Neural progenitor cell (in vitro differentiated cells): ENCODE measurements around the gene ABL2. TPM values are rescaled to one million over a fixed set of nuclear protein-coding genes. Genes with fewer than 3 reads are reported as not detected.

Source experiments
- DNase-seq: peaks from one replicate; pipeline ENCODE4 v3.0.0-alpha.2; 2016; ENCODE audit warnings: low spot score
- H2AFZ ChIP-seq: fragments of 200-600 bp; sonication (generic); replicated peaks from 2 replicates; pipeline ENCODE4 v1.6.1; 2016; ENCODE audit warnings: antibody characterized with exemption
- H3F3A ChIP-seq: fragments of 200-600 bp; sonication (generic); 2 replicates; pipeline ENCODE4 v1.6.1; 2016; ENCODE audit warnings: antibody characterized with exemption, low read depth
- H3K27ac ChIP-seq: fragments of 200-600 bp; sonication (generic); 2 replicates; pipeline ENCODE4 v1.5.1; 2016; ENCODE audit warnings: mild to moderate bottlenecking
- H3K27me3 ChIP-seq: fragments of 200-600 bp; sonication (generic); 2 replicates; pipeline ENCODE4 v1.6.1; 2016; ENCODE audit warnings: mild to moderate bottlenecking, moderate library complexity
- H3K36me3 ChIP-seq: fragments of 200-600 bp; sonication (generic); 2 replicates; pipeline ENCODE4 v1.5.1; 2016
- H3K4me1 ChIP-seq: fragments of 200-600 bp; sonication (generic); 2 replicates; pipeline ENCODE4 v1.6.1; 2016; ENCODE audit warnings: mixed run types
- H3K4me2 ChIP-seq: fragments of 200-600 bp; sonication (generic); 2 replicates; pipeline ENCODE4 v1.6.1; 2016
- H3K4me3 ChIP-seq: fragments of 200-600 bp; sonication (generic); 2 replicates; pipeline ENCODE4 v1.5.1; 2016
- H3K79me2 ChIP-seq: fragments of 200-600 bp; sonication (generic); 2 replicates; pipeline ENCODE4 v1.6.1; 2016; ENCODE audit warnings: low read depth
- H3K9ac ChIP-seq: fragments of 200-600 bp; sonication (generic); 2 replicates; pipeline ENCODE4 v1.6.1; 2016
- H3K9me3 ChIP-seq: fragments of 200-600 bp; sonication (generic); 2 replicates; pipeline ENCODE4 v1.5.1; 2016; ENCODE audit warnings: low read depth
- H4K20me1 ChIP-seq: fragments of 200-600 bp; sonication (generic); 2 replicates; pipeline ENCODE4 v1.6.1; 2016; ENCODE audit warnings: low read depth
- H3K27ac Mint-ChIP-seq: 3 replicates; pipeline ENCODE4 v1.8.0; 2021; ENCODE audit warnings: mixed read lengths
- H3K27me3 Mint-ChIP-seq: 2 replicates; pipeline ENCODE4 v1.8.0; 2022; ENCODE audit warnings: low read depth, mild to moderate bottlenecking, inconsistent platforms, moderate library complexity, mixed read lengths; ENCODE audit not compliant: insufficient read depth
- H3K36me3 Mint-ChIP-seq: 3 replicates; pipeline ENCODE4 v1.8.0; 2021; ENCODE audit warnings: mixed read lengths
- H3K4me1 Mint-ChIP-seq: 3 replicates; pipeline ENCODE4 v1.8.0; 2021; ENCODE audit warnings: mixed read lengths
- H3K4me3 Mint-ChIP-seq: 3 replicates; pipeline ENCODE4 v1.8.0; 2021; ENCODE audit warnings: mild to moderate bottlenecking, moderate library complexity, mixed read lengths
- H3K9me3 Mint-ChIP-seq: 3 replicates; pipeline ENCODE4 v1.8.0; 2020; ENCODE audit warnings: mixed read lengths
- EZH2 ChIP-seq: fragments of 200-600 bp; sonication (generic); IDR thresholded peaks from 2 replicates; pipeline ENCODE4 v1.6.1; 2017; ENCODE audit warnings: antibody characterized with exemption, mild to moderate bottlenecking, moderate library complexity
- EZH2phosphoT487 ChIP-seq: fragments of 200-600 bp; sonication (generic); IDR thresholded peaks from 2 replicates; pipeline ENCODE4 v1.6.1; 2017; ENCODE audit warnings: antibody characterized with exemption
- total RNA-seq: library from RNA; depleted of rRNA; stranded (reverse); fragments of >200 nt; gene quantifications from 2 replicates; pipeline ENCODE4 v1.2.3, GENCODE V29; 2015; ENCODE audit warnings: low replicate concordance
- TF ChIP-seq, protein P1 (sequence below): fragments of 200-600 bp; sonication (generic); IDR thresholded peaks from 2 replicates; pipeline ENCODE4 v1.5.1; 2017; ENCODE audit warnings: antibody characterized with exemption, mild to moderate bottlenecking

ABL2 gene
- total RNA-seq, 1 donor from 2014 or later, result 17.9 TPM

DNA sequence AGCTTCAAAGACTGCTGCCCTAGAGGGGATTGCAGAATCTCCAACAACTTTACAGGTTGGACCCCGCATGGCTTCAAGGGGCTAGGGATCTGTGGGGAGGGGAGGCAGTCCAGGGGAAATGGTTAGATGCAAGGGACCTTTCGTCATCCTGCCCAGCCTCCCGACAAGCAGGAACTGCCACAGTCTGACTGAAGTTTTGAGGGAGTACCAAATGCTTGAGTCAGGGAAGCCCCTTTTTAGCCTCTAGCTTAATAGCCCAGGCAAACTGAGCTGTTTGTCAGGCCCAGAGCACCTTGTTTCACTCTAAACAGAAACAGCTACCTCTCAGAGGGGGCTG is 146.5 kb downstream of the ABL2 start:
- H3K9ac ChIP-seq, result no peak overlapping the region
- no peaks in the 10 kb centered on the region for H3K79me2 ChIP-seq
- H3K9me3 ChIP-seq, result no peaks in the 10 kb centered on the region
- H3K27ac ChIP-seq, result no peak overlapping the region
- peaks cover 5% of the 10 kb centered on the region for H3K4me1 ChIP-seq
- H3K4me1 Mint-ChIP-seq, result peaks cover 18% of the 10 kb centered on the region
- DNase-seq, result no peak
- no peak overlapping the region for H2AFZ ChIP-seq
- H3K4me3 Mint-ChIP-seq, result peak overlapping the region; percentile 94
- H3K36me3 ChIP-seq, result no peaks in the 10 kb centered on the region
- H3K4me3 ChIP-seq, result peak overlapping the region; percentile 71
- H3K27ac Mint-ChIP-seq, result no peak overlapping the region
- H3K27me3 Mint-ChIP-seq, result peaks cover 3% of the 10 kb centered on the region
- H4K20me1 ChIP-seq, result no peaks in the 10 kb centered on the region
- peaks cover 4% of the 10 kb centered on the region for H3K36me3 Mint-ChIP-seq
- no peaks in the 10 kb centered on the region for H3K9me3 Mint-ChIP-seq
- peaks cover 12% of the 10 kb centered on the region for H3F3A ChIP-seq
- H3K4me2 ChIP-seq, result peak overlapping the region; percentile 90
- H3K27me3 ChIP-seq, result peaks cover 11% of the 10 kb centered on the region
- TF ChIP-seq, protein P1, sequence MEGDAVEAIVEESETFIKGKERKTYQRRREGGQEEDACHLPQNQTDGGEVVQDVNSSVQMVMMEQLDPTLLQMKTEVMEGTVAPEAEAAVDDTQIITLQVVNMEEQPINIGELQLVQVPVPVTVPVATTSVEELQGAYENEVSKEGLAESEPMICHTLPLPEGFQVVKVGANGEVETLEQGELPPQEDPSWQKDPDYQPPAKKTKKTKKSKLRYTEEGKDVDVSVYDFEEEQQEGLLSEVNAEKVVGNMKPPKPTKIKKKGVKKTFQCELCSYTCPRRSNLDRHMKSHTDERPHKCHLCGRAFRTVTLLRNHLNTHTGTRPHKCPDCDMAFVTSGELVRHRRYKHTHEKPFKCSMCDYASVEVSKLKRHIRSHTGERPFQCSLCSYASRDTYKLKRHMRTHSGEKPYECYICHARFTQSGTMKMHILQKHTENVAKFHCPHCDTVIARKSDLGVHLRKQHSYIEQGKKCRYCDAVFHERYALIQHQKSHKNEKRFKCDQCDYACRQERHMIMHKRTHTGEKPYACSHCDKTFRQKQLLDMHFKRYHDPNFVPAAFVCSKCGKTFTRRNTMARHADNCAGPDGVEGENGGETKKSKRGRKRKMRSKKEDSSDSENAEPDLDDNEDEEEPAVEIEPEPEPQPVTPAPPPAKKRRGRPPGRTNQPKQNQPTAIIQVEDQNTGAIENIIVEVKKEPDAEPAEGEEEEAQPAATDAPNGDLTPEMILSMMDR, result no peak
- TF ChIP-seq EZH2 (no peak), EZH2phosphoT487 (no peak)

DNA sequence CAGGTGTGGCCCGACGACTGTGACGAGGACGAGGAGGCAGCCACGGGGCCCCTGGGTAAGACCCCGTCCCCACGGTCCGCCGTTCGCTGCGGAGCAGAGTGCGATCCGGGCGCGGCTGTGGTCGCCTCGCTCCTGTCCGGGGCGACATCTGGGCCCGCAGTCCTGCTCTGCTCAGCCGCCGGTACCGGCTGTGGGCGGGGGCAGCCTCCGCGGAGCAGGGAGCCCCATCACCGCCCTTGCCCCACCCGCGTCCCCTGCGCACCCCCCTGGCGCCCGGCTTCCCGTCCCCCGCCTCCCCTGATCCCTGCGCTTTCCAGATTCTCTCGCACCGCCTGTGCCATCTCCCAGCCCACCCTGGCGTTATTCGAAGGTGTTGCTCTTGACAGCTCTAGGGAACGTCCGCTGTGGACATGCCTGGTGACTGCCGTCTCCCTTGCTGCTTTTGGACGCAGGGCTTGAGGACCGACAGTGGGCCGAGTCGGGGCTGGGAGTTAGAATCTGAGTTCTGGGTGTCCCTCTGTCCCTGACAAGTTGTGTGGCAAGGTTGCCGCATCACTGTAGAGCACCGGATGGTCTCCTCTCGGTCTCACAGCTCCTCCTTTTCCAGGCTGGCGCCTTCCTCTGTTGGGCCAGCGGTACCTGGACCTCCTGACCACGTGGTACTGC is 147.0 kb downstream of the ABL2 start:
- Histone ChIP-seq H3K9me3 (no peaks in the 10 kb centered on the region), H3K27ac (no peak overlapping the region), H3K79me2 (no peaks in the 10 kb centered on the region), H3K4me2 (peak overlapping the region; percentile 90), H2AFZ (peak overlapping the region; percentile 91), H3K36me3 (no peaks in the 10 kb centered on the region), H3K27me3 (peaks cover 11% of the 10 kb centered on the region), H3K9ac (peak overlapping the region; percentile 34), H3K4me3 (peak overlapping the region; percentile 71), H3F3A (peaks cover 12% of the 10 kb centered on the region), H3K4me1 (no peaks in the 10 kb centered on the region), H4K20me1 (no peaks in the 10 kb centered on the region)
- H3K4me1 Mint-ChIP-seq, result peaks cover 18% of the 10 kb centered on the region
- peak; percentile 62 for DNase-seq
- H3K27me3 Mint-ChIP-seq, result peaks cover 3% of the 10 kb centered on the region
- TF ChIP-seq EZH2phosphoT487 (no peak), EZH2 (no peak)
- TF ChIP-seq, protein P1, result no peak
- H3K27ac Mint-ChIP-seq, result peak overlapping the region; percentile 39
- peaks cover 4% of the 10 kb centered on the region for H3K36me3 Mint-ChIP-seq
- H3K9me3 Mint-ChIP-seq, result no peaks in the 10 kb centered on the region
- H3K4me3 Mint-ChIP-seq, result peak overlapping the region; percentile 94

DNA sequence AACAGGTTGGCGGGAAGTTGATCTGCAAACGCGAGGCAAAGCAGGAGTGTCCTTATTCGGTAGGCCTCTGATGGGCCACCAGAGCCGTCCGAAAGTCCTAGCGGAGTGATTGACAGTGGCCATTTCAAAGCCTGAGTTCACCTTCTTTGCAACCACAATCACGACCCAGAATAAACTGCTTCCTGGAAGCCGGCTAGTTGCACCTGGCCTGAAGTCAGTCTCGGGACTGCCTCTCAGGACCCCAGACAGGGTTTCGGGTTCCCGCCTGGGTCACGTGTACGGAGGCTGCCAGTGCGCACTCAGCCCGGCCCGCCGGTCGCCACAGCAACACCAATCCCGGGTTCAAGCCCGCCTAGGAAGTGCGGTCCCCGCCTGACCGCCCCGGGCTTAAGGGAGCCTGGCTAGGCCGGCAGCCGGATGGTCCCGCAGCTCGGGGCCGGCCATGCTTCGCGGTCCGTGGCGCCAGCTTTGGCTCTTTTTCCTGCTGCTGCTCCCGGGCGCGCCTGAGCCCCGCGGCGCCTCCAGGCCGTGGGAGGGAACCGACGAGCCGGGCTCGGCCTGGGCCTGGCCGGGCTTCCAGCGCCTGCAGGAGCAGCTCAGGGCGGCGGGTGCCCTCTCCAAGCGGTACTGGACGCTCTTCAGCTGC is 147.7 kb downstream of the ABL2 start, which contains the start of gene TOR3A:
TOR3A (plus strand) TSS at position 384 of the 646 bp plus-strand sequence; CDS start at position 443, 59 bp downstream.
- H3K27ac Mint-ChIP-seq, result peak within 1 kb of the TSS; percentile 39
- no peaks in the 10 kb centered on the region for H4K20me1 ChIP-seq
- H3K9me3 Mint-ChIP-seq, result no peaks in the 10 kb centered on the region
- no peaks in the 10 kb centered on the region for H3K79me2 ChIP-seq
- no peaks in the 10 kb centered on the region for H3K4me1 ChIP-seq
- DNase-seq, result peak; percentile 94
- no peaks in the 10 kb centered on the region for H3K36me3 ChIP-seq
- H2AFZ ChIP-seq, result peak within 1 kb of the TSS; percentile 91
- H3K27me3 Mint-ChIP-seq, result peaks cover 3% of the 10 kb centered on the region
- H3K9me3 ChIP-seq, result no peaks in the 10 kb centered on the region
- H3F3A ChIP-seq, result peaks cover 12% of the 10 kb centered on the region
- peak within 1 kb of the TSS; percentile 90 for H3K4me2 ChIP-seq
- H3K36me3 Mint-ChIP-seq, result peaks cover 4% of the 10 kb centered on the region
- H3K4me1 Mint-ChIP-seq, result peaks cover 18% of the 10 kb centered on the region
- peak within 1 kb of the TSS; percentile 94 for H3K4me3 Mint-ChIP-seq
- peak within 1 kb of the TSS; percentile 34 for H3K9ac ChIP-seq
- TF ChIP-seq, protein P1, result no peak
- TF ChIP-seq EZH2 (no peak), EZH2phosphoT487 (no peak)
- H3K4me3 ChIP-seq, result peak within 1 kb of the TSS; percentile 71
- no peak within 1 kb of the TSS for H3K27ac ChIP-seq
- H3K27me3 ChIP-seq, result peaks cover 11% of the 10 kb centered on the region
